GM23248 (cell line): Measurements from ENCODE around the gene RGMA.

Experiments
- EZH2 ChIP-seq: fragments of 200-600 bp; sonication (generic); IDR thresholded peaks from 2 replicates; pipeline ENCODE4 v1.6.1; 2018; ENCODE audit warnings: antibody characterized with exemption, mild to moderate bottlenecking; ENCODE audit not compliant: insufficient read depth, poor library complexity, severe bottlenecking
- EZH2phosphoT487 ChIP-seq: fragments of 200-600 bp; sonication (generic); IDR thresholded peaks from 2 replicates; pipeline ENCODE4 v1.6.1; 2018; ENCODE audit warnings: antibody characterized with exemption, moderate library complexity, mild to moderate bottlenecking, low read depth; ENCODE audit not compliant: insufficient read depth

GRCh38 chr15:93126148-93126547, 37.1 kb upstream of the RGMA start:
- TF ChIP-seq EZH2 (no peak), EZH2phosphoT487 (no peak)
